GM19467 (cell line): ENCODE data around the gene RGL1.

ENCODE experiments used
- ATAC-seq: cut with Tn5 transposase; IDR thresholded peaks from one replicate; pipeline ENCODE4 v1.9.1; 2021; ENCODE audit warnings: mild to moderate bottlenecking, moderate library complexity; ENCODE audit not compliant: unreplicated experiment

RGL1 gene

DNA sequence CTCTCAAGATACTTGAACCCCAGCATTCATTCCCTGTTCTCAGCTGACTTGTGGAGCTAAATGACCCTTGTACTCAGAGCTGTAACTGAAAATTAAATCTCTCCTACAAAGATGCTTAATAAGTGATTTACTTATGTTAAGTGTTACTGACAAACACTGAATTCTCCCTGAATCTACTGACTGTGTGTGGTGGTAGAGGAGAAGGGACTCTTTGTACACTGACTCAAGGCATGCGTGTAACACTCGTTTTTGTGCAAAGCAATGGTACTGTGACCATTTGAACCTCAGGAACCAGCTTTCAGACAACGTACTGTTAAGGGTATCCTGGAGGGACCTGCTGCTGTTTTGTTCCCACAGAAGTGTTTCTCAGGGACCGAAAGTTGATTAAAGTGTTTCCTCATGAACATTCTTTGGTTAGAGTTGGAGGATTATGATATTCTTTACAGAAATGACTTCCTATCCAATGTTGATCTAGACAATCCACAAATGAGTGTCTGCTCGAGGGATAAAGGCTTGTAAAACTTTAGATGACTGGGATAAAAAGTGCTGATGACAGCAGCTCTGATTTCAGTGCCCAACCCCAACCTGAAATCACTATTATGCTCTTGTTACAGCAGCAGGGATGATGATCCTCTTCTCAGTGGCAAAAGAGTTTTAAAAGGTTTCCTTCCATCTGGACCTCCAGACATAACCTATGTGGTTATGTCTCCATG is 12.8 kb downstream of the RGL1 start:
- ATAC-seq, result no peak

DNA sequence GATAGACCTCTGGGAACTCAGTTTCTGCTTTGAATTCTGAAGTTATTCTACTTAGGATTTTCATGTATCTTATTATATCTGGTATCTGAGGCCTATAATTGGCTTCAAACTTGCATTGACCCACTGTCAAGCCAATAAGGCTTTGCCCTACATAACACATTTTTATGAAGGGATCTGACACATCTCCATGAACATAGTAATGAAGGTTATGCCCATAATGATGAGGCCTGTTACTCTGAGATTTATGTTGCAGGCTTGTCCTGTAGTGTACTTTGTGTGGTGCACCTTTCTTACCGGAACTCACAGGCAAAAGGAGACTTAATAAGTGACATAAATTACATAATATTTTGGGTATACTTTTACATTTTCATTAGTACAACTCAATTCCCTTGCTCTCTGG is 14.1 kb downstream of the RGL1 start:
- ATAC-seq, result no peak

DNA sequence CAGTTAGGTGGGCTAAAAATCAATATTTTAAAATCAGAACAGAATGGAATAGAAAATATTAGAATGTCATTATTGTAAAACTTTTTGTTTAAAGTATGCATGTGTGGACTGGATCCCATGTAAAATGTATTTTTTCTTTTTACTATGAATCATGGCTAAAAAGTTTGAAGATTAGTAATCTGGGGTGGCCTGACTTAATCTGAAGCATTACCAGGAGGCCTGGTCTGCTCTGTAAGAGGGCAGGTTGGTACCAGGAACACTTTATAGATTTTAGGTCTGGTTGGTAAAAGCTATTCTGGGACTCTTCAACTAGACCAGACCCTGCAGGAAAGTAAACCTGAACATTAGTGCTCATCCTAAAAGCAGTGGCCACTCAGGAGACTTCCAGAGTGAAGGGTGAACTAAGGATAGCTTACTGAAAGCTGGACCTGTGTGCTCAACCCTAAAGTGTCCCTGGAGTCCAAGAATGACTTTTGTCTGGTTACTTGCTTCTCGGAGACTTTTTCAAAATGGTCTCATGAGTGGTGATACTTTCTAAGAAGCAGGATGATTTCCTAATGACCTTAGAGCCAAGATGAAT is 16.5 kb downstream of the RGL1 start:
- no peak for ATAC-seq

DNA sequence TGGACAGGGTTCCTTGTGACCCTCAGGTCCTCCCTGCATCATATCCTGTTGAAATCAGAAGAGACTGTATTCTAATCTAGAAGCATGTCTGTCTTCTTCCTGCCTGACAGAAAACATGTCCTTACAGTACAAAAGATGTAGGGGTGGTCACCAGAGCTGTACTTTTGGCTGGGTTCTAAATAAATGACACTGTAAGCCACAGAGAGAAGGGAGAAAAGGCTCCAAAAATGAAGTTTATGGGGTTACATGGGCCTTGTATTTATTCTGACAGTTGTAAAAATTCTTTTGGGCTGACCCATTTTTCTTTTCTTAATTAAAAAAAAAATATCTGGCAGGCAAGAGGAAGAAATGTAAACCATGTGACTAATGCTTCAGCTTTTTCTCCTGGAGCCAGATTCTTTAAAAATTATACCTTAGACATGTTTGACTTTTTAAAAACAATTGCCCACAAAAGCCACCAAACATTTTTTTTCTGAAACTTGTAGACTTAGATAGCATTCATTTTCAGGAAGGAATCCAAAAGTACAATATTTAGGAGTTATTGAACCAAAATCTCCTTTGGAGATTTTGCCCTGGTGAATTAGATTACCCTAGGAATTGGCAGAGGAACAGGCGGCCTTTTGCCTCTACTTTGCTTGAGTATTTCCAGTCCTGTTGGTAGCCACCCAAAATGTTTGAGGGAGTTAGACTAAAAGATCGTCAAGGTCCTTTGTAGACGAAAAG is 17.1 kb downstream of the RGL1 start:
- ATAC-seq, result no peak

DNA sequence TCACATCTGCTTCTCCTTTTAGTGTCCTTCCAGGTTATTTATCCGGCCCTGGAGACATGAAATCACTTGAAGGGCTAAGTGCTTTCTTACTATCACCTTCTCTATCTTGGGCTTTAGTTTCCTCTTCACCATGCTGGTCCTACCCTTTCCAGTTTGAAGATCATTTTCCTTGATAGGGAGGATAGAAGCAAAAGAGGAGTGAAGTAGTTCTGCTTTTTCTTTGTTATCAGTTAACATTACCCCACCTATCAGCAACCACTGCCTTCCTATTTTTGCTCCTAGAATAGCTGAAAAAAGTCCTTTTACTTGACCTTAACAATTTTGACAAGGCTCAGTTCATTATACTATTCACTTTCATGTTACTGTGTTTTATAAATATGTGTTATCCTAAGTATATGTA is 19.4 kb downstream of the RGL1 start:
- ATAC-seq, result no peak

DNA sequence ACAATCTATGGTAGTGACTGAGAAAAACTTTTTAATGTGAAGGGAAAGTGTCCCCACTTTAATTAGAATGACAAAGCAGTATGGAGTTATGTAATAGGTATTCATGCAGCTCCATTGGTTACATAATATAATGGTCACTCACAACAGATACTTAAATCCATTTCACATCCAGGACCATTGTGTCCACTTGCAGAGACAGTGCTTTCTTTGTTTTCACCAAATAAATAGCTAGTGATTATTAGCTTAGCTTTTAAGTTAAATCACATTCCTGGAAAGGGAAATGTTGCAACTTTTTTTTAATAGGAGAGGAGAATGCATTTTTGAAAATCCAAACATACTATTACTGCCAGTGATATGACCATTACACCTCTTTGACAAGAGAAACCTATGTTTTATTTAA is 22.9 kb downstream of the RGL1 start:
- no peak for ATAC-seq

DNA sequence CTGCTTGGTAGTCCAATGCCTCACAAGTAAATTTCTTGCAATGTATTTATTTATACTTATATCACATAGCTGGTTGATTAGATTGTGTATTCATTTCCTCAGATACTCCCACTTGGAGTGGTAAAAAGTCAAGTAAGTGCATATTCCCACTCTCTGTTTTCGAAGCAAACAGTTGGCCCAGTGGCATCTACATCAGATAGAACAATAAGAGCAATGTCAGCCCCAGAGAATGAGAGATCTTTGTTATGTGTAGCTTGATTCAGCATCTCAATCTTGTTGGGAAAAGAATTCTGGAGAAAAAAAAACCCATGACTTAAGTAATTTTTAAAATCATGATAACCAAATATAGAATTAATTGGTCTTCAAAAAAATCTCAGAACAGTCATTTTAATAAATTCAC is 25.5 kb downstream of the RGL1 start:
- ATAC-seq, result no peak

DNA sequence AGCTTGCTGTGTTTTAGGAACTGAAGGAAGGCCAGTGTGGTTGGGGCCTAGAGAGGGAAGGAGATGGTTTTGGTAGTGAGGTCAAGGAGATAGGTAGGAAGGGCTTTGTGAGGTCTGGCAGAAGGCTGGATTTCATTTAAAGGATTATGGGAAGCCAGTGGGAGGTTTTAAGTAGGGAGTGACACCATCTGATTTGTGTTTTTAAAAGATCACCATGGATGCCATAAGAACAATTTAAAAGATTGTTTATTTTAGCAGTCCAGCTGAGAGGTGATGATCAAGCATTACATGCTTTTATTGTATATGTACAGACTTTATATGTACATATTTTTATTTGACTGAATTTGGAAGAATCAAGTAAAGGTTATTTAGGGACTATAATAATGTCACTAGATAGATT is 26.4 kb downstream of the RGL1 start:
- no peak for ATAC-seq

DNA sequence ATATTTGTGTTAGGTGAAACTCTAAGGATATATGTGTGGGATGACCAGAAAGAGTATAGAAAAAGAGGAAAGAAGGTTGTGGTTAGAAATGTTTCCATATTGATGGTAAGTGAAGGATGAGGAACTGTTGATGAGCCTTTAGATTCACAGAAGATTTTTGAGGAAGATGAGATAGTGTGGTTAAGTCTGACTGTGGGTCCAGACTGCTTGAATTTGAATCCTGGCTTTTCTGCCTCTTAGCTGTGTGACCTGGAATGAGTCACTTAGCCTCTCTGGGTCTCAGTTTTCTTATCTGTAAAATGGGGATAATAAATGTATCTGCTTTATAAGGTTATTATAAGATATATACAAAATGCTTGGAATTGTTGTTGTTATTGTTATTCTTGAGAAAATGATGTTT is 27.5 kb downstream of the RGL1 start:
- no peak for ATAC-seq

DNA sequence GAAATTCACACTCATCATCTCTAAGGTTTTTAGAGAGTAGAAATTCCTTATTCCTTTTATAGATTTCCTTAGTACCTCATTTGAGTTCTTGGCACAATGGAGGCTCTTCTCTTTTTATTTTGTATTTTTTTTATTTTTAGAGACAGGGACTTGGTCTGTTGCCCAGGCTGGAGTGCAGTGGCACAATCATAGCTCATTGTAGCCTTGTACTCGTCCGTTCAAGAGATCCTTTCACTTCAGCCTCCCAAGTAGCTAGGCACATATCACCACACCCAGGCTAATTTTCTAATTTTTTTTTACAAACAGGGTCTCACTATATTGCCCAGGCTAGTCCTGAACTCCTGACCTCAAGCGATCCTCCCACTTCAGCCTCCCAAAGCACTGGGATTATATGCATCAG is 29.6 kb downstream of the RGL1 start:
- no peak for ATAC-seq

DNA sequence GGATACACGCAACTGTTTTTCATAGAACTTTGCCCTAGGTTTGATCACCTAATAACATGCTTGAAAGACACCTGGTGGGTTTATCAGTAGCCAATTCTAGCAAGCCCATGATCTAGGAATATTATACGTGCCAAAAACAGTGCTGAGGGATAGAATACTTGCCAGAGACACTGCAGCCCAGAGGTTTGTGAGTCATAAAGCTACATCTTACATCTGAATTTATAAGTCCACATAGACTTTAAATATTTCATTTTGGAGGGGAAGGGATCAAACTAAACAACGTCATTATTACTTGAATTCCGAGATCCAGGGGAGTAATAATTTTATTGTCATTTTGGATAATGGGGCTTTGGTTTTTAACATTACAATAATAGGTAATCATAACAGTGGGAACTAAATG is 31.7 kb downstream of the RGL1 start:
- ATAC-seq, result no peak

DNA sequence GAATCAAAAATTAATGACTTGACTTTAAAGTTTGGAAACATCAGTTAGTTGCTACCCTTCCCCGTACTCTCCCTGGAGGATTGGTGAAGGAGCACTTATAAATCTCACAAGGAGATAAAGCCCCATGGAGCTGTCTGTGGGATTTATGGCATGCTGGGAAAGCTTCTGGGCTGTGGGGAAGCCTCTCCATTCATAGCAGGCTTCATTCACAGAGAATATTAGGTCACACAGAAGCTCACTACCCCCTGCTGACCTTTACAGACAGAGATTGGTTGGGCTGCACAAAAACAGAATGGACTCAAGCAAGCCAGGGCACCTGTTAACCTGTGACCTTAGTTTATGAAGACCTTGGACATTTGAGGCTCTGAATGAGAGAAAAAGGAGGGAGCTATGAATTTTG is 32.1 kb downstream of the RGL1 start:
- no peak for ATAC-seq

DNA sequence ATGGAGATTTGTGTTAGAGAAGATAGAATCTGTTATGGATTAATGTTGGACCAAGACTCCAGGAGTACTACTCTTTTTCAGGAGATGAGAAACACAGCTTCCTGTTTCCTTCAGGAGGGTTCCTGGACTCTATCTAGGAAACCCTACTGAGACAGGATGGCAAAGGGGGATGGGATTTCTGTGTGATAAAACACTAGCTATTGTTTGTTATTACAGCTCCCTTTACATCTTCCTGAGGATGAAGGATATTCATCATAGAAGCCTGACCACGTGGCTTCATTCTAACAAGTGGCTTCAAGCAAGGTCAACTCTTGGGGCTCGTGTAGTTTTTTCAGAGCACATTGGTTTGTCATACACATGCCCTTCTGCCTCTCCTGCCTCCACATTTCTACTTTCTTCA is 33.3 kb downstream of the RGL1 start:
- no peak for ATAC-seq

DNA sequence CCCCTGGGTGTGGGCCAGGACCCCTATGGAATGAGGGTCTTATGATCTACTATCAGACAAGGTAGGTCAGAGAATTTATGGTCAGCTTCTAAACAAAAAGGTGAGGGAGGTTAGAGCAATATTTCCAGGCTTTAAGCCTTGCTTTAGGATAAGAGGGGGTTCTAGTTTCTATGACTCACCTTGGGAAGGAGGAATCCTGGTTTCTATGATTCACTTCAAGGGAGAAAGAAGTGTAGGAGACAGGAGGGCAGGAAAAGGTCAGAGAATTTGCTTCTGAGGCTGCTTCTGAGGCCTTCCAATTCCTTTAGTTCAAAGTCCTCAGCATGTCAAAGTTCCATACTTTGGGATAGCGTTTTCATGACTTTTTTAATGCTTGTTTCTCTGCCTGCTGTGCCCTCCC is 35.2 kb downstream of the RGL1 start:
- no peak for ATAC-seq

DNA sequence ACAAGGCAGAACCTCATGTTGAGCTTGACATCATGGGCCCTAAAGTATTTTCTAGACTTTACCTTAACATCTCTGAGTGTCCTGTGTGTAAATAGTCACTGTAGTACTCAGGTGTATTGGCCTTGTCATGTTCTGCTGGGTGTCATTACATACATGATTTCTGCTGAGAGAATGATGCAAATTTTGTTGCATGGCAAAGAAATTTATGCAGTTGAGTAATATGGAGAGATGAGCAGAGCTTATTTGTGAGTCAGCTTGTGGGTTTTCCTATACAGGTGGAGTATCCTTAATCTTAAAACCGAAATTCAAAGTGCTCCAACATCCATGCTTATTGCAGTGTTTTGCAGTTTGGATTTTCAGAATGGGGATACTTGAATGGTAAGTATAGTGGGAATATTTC is 36.6 kb downstream of the RGL1 start:
- ATAC-seq, result no peak

DNA sequence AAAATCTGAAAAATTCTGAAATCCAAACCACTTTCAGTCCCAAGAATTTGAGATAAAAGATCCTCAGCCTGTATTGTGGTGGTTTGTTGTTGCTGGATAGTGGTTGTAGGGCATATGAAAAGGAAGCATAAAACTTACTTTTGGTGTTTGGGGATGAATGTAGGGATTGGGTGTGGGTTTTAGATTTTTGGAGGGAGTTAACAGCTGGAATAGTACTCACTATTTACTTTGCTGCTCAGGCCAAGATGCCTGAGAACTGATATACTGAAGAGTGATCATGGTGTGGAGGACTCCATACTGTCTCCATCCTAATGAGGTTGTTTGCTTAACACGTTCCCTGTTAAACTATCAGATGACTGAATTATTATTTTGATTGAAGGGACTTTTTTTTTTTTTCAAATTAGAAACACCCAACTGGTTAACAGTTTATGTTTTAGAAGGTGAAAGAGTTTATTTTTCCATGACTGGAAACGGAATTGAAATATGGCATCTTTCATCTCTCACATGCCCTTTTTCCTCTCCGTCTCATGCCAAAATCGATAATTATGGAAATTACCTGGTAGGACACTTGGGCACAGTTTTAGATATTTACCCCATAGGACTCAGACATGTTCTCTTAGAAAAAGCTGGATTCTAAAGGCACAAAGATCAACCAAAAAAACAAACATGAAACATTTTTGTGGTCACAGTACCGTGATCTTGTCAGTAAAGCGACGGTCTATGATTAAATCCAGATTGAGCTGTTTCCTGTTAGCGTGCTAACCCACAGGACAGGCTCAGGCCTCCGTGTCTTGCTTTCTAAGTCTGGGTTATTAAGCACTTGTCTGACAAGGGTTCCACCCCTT is 37.3 kb downstream of the RGL1 start:
- peak; percentile 83 for ATAC-seq

DNA sequence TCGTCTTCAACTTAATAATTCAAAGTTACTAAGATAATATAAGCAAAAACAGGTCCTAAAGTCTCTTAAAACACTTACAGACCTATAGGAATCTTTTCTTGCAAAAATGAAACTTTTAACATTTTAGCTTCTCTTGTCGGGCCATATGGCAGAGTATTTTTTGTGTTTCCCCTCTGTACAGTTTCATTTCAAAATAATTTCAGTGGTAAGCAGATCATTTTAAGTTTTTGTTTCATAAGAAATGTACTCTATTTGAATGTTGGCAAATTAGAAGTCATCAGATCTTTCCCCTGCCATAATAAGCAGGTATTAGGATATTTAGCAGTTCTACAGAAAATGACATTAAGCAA is 37.9 kb downstream of the RGL1 start:
- peak; percentile 31 for ATAC-seq

DNA sequence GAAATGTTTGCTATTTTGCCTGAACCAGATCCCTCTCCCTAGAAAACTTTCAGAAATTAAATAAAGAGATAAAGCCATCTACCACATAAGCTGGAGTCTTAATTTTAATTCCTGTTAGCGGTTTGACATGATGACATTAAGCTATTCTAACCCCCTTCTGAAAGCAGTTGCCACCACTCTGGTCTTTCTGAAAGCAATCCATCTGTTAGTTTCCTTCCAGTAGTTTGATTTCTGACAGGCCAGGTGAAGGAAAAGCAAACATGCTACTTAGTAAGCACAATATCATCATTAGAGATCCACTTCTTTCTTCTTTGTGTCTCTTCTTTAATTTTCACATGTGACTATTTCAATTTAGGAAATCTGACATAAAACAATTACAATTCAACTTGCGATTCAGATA is 39.9 kb downstream of the RGL1 start:
- no peak for ATAC-seq

DNA sequence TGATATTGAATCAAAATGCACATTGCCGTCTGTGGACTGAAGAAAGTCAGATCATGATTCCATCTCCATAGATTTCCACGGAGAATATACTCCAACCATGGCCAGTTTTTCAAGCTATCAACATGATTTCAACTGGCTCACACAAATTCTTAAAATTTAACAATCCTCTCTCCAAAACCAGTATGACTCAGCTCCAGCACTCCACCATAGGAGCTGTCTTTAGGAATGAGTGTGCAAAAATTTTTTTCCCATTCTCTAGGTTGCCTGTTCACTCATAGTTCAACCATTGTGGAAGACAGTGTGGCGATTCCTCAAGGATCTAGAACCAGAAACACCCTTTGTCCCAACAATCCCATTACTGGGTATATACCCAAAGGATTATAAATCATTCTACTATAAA is 40.8 kb downstream of the RGL1 start:
- ATAC-seq, result no peak

DNA sequence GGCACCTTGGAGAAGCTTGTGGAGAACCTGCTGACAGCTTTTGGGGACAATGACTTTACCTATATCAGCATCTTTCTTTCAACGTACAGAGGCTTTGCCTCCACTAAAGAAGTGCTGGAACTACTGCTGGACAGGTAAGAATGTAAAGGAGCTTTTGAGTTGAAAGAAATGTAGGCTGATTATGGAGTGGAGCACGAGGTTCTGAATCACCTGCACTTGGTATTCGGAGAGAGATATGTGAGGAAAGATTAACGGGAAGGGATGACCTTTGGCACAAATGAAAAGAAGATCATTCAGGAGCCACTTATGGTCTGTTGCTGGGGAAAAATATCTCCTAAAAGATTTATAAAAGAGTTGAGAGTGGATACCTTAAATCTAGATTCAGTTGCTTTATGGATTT is 42.7 kb downstream of the RGL1 start:
- ATAC-seq, result no peak

DNA sequence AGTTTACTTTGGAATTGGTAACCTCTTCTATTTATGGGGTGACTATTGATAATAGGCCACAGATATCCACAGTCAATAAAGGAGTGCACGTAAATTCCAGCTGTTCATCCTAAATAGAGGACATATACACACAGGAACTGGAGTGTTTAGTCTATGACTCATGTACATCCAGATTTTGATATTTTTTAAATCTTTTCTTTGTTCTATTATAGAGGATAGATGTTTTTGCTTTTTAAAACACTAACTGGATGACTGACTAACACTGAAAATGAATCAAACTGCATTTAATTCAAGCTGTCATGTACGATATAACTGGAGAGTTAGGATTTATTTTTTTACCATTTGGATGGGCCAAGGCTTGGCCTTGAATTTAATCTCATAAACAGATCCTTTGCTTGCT is 45.9 kb downstream of the RGL1 start:
- ATAC-seq, result no peak

DNA sequence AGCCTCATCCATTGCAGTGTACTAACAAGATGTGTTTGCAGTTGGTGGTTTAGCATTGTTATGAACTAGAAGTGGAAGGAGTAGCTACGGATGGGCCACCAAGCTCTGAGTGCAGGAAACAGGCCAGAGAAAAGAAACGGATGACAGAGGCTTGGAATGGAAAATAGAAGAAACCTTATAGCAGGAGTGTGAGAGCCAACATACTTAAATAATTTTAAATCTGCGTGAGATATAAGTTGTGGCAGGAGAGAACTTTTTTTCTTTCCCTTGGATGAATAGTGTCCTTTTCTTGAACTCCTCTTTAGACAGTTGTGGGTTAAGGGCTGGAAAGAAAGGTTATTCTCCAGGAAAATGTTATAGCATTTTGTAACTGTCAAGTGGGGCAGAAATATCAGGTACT is 54.2 kb downstream of the RGL1 start:
- no peak for ATAC-seq
